Kasumi-1 (cell line): ENCODE data around the gene ZNF462.
A peak's percentile ranks its signal among the peaks of the same experiment; 100 is the strongest.

Source experiments
- DNase-seq, 2 experiments: peaks; one replicate each; lab custom pipeline; 2025; lab: John Stamatoyannopoulos, UW

ZNF462 gene

DNA sequence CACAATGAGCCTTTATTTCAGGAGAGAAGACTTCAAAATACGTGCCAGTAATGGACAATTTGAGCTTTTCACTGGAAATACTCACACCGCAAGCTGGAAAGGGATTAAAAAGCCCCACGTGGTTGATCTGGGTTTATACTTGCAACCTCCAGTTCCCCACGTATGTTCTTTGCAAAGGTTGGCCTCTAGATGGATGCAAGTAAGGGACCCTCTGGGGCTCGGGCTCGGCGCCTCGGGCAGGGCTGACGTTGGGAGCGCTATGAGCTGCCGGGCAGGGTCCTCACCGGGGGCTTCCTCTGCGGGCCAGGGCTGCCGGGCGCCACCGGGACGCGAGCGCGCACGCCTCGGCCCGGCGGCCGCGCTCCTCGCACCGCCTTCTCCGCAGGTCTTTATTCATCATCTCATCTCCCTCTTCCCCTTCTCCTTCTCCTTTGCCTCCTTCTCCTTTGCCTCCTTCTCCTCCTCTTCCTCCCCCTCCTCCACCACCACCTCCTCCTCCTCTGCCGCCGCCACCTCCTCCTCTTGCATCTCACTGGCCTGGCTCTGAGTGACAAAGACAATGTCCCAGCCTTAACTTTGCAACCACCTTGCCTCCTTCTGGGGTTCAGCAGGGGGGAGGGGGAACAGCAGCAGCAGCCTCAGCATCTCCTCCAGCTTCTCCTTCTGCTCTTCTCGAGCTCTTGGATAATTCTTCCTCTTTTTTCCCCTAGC, 701 bp upstream of the ZNF462 start:
- DNase-seq: peak; percentile 64 to 65

DNA sequence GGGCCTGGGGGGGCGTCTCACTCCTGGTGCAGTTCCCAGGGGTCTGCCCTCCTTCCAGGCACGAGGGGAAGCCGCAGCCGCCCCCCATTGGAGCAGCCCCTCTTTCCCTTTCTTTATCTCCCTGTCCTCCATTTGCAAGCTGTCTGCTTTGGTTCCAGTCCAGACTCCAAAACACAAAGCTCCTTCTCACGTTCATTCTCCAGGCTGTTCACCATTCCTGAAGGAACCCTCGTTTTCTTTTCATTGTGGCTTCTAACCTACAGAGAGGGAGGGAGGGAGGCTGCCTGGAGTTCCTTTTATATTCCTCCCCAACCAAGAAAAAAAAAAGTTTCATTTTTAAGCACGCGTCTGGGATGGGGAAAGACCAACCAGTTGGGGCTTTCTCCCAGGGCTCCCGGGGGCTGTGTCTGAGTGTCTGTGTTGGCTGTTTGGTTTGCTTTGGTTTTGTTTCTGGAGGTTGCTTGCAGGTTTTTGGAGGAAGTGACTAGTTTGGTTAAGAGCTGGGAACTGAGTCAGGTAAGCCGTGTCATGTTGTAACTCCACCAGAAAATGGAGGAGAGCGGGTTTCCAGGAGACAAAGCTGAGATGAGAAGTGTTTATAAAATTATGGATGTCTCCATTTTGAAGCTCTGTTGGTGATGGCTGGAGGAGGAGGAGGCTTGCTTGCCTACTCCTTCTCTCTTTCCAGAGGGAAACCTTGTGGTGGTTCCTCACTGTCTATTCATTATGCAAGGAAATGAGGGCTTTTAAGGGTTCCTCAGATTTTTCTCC, 1.6 kb downstream of the ZNF462 start:
- peak; percentile 17 to 63 for DNase-seq

DNA sequence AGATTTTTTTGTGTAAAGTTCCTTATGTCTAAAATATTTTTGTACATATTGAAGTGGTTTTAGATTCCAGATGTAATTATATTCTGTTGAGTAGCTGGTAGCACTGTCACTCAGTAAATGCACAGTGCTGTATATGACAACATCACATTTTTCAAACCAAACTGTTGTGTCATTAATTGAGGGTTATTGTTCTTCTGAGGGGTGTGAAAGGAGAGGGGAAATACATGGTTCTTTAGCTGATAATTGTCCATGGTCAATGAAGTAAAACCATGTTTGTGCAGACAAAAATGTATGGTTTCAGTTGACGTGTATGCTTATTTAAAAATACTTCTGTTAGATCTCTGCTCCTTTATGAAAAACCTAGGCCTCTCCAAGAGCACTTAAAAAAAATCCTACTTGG, 3.3 kb downstream of the ZNF462 start:
- no peak for DNase-seq

DNA sequence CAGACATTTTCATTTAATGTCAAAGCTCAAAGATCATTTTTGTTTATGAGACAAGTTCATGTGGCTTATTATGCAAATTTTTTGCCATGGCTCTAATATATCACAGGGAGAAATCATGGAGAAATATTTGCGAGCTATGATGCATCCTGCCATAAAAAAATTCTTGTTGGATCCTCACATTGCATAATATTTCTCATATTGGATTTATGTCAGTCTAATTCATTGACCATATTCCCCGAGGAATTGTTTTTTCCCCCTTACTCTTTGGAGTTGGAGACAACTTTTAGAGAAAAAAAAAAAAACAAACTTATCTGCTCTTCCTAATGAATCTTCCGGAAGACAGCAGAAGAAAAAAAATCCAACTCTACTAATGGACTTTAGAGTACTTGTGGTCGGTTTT, 4.3 kb downstream of the ZNF462 start:
- no peak for DNase-seq

DNA sequence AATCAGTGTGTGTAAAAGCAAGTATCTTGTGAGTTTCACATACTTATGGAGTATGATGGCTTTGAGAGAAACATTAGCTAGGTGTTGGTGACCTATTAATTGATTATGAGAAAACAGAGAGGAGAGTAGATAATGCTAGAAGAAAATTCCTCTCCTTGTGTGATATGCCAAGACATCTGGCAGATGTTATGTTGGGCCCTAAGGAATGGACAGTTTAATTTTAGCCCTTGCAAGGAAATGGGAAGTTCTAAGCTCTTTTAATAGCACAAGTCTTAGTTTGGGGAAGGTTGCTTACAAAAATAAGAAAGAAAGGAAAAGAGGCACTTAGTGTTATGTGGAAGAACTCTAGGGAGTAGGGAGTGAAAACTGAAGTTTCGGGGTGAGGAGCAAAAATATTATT, 5.1 kb downstream of the ZNF462 start:
- peak in 1 of 2 experiments; percentile 21 for DNase-seq

DNA sequence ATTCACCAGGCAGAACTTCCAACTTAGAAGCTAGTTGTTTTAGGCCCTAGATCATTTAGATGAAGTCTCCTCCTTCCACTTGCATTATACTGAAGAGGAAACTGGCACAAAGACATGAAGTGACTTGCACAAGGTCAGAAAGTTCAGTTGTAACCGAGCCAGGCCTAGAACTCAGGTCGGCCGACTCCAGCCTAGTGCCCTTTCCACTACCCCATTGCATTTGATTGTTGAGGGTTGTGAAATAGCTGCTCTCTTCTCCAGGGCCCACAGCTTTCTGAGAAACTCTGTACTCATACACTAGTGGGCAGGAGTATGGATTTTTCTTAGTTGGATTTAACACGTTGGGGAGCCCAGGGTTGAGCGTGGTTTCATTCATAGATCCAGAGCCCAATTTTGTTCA, 5.6 kb downstream of the ZNF462 start:
- no peak for DNase-seq

DNA sequence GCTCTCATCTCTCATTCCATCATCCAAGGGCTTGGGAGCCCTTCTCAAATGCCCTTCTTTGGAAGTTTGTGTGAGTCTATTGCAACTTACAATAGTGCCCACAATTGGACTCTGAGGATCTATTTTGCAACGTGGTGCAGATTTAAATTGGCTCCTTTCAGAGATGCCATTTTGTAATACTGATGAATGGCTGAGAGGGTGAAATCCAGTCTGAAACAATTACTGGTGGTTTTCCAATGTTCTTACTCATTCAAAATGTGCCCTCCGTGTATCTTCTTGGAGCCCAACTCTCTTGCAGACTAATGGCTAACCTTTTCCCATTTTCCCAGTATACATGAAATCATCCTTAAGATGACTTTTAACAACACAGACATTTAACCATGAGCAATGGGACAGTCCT, 6.1 kb downstream of the ZNF462 start:
- no peak for DNase-seq

DNA sequence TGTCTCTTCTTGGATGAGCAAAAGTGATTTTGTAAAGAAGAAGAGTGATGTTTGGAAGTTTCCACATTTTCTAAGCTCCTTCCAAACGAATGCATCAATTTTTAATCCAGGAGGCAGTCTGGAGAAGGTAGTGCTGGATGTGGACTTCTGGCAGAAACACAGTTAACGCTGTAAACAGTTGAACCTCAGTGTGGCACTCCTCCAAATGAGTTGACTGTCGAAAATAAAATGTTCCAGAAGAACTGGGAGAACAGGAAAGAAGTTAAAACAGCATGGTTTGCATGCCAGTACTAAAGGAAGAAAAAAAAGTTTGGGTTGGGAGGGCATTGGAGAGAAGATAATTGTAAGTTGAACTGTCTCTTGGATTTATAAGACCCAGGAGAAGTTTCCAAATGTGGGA, 6.5 kb downstream of the ZNF462 start:
- DNase-seq: no peak

DNA sequence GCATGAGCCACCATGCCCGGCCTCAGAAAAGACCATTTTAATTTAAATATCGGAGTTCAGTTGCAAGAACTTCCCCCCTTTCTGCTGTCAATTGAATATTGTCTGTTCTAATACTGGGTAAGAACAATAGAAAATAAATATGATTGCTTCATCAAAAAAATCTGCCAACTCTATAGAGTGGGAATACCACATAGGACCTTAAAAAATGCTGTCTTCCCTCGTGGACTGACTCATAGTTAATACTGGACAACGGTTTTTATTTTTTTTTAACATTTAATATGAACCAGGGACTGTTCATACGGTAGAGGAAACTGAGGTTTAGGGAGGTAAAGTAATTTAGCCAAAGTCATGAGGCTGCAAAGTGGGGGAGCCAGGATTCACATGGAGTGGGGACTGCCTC, 9.7 kb downstream of the ZNF462 start:
- DNase-seq: no peak

DNA sequence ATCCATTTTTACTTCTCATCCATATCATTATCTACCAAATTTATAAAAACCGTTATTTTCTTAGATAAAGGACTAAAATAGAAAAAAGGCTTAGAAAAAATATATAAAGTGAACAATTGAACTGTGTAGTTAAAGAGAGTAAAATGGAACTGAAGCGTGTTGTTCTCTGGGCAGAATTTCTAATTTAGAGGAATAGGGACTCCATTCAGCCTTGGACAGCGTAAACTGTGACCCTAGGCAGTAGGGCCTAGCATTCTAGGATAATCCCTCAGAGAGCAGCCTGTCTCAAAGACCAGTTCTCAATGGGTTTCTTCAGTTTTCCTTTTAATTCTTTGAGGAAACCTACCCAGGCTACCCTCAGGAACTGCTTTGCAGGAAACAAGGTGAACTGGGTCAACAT, 11.1 kb downstream of the ZNF462 start:
- DNase-seq: no peak

DNA sequence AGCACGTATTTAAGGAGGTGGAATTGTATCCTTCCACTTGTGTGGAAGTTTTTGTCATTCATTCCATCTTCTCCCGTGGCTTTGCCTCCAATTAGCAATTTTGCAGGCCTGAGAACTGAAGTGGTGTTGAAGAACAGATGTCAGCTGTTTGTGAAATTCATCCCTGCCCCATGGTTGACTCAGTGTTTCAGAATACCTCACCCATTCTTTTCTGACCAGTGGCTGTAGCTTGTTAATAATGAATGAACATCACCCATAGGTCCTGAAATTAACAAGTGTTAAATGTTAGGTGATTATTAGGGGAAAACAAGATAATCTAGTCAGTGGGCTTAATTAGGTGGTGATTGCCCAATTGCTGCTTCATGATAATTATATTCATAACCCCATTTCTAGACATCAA, 11.7 kb downstream of the ZNF462 start:
- DNase-seq: no peak

DNA sequence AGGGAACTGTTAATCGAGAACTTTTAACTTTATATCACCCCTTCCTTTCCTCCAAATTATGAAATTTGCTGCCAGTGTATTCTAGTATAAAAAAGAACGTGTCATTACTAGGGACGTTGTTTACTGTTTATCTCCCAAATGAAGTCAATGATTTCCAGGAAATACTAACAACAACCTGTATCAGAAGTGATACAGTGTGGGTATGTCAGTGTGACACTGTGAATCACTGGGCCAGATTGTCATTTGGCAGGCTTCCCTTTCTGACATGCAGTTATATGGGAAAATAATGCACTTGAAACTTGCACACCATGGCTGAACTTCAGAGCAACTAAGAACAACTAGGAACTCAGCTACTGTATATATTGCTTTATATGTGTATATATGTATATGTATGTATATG, 12.6 kb downstream of the ZNF462 start:
- no peak for DNase-seq

DNA sequence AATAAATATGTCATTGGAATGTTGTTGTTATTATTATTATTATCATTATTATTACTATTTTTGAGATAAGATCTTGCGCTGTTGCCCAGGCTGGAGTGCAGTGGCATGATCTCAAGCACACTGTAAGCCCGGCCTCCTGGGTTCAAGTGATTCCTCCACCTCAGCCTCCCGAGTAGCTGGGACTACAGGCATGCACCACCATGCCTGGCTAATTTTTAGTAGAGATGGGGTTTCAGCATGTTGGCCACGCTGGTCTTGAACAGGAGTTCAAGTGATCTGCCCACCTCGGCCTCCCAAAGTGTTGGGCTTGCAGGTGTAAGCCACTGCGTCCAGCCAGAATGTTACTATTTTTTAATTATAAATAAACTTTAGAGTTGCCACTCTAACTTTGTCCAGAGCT, 14.4 kb downstream of the ZNF462 start:
- DNase-seq: no peak

DNA sequence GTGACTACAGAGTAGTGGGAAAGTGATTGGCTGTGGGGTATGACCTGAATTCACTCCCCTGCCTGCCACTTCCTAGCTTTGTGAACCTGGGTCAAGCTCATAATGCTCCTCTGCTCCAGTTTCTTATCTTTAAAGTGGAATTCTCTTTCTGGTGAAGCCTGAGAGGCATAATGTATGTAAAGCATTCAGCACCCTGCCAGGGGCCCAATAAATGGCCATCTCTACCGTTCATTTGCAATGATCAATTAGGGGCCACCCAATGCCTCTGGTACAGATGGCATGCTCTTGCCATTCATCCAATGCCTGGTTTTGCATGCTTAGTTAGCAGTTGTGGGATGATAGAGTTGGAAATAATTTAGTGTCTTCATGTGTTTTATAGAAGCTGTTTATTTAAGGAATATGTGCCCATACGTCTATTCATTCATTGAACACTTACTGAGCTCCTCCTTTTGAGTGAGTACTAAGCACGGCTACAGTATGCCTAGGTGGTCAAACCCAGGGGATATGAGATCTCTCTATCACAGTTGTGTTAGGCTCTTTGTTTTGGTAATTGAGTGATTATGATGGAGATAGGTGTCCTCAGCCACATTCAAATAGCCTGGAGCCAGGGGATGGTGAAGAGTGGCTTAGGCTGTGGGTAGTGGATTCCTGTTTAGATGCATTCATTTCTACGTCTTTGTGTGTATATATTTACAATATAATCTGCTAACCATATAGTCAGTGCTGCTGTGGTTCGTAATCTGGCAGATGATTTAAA, 15.3 kb downstream of the ZNF462 start:
- DNase-seq: no peak

DNA sequence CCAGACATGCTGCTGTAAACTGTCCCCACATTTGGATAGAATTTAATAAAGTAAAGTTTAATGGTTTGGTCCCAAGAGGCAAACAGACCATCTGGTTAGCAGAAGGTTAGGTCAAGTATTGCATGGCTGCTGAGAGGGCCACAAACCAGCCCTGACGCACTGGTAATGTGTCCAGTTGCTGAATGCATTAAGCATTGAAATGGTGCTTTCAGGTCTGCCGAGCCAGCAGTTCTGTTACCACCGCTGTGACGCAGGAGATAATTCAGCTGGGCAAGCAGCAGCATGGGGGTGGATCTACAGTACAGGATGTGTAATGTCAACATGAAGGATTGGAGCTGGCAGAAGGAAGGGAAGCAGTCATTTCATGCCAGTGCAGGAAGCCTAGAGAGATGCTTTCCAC, 16.0 kb downstream of the ZNF462 start:
- no peak for DNase-seq

DNA sequence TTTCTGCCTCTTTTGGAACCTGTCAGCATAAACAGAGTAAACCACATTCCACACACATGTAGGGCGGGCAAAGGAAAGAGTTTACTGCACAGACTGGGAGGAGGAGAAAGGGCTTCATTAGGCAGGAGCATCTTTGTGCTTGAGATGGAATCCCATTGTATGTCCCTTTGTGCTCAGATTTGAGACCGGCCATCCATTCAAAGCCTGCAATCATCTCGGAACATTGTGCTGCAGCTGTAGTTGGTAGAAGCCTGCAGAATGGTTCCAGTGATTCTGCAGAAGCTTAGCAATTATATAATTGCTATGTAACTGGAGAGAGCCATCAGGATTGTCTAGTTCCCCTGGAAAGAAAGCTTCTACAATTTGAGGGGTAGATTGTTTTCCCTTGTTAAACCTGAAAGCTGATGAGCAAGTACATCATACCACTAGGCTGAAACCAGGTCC, 16.5 kb downstream of the ZNF462 start:
- no peak for DNase-seq

DNA sequence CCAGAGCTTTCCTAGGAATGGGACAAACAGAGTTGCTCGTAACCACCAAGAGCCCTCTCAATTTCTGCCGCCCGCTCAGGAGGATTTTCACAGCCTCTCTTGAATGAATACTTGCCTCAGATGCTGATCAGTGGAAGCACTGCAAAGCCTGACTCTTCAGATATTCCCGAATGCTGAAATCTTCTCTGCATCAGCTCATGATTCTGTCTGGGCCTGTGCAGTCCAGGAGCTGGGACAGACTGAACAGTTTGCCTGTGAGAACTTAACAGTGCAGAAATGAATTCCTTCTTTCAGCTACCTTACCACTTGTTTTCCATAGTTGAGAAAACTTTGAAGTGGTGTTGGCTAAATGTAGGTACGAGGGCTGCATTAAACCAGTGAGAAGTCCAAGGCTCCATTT, 17.1 kb downstream of the ZNF462 start:
- no peak for DNase-seq

DNA sequence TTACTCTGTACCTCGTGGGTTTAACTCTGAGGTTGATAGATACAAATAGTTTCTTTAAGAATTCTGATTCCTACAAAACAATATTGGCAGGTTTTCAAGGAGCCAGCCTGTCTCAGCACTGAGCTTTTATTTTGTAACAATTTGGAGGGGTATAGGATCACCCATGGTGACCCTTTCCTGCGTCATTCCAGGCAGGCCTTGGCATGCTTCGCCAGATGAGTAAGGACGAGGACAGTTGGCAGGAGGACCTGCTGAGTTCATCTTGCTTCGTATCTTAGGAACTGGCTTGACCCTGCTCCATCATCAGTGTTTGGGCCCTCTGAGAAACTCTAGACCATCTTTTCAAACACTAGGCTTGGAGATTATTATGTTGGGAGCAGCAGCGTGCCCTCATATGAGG, 17.9 kb downstream of the ZNF462 start:
- DNase-seq: no peak

DNA sequence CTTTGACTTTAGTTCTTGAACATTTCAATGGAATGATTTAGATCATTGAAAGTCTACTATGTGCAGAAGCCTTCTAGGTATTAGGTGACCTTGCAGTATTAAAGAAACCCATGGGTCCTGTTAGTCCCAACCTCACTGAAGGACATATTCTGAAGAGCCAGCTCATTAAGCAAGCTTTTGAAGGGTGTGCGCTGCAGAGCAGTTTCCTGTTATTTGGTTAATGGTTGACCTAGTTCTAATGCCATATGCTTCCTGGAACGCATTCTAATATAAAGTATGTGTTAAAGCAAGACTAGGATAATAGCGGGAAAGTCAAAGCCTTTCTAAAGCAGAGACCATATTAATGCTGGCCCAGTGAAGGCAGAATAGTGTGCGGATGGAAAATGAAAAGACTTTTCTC, 20.1 kb downstream of the ZNF462 start:
- DNase-seq: no peak

DNA sequence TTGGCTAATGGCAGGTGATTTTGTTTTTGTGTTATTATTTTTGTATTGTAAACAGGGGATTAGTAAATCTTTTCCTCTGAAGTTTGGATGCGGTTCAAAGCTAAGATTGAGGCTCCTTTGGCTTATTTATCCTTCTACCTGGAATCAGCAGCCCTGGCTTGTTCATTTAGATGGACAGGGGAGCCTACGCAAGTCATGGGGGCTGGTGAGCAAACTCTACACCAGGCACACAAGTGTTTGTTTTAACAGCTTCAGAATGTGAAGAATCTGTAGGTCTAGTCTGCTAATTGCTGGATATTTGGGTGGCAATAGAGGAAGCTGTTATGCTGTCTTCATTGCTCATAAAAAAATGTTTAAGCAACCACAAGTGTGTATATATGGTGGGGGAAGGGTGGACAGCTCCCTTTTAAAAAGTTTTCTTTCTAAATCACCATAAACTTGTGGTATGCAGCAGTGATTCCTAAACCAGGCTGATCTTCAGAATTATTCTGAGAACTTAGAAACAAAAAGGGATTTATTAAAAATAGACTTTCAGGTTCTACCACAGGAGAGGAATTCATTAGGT, 20.7 kb downstream of the ZNF462 start:
- DNase-seq: peak; percentile 54 to 56

DNA sequence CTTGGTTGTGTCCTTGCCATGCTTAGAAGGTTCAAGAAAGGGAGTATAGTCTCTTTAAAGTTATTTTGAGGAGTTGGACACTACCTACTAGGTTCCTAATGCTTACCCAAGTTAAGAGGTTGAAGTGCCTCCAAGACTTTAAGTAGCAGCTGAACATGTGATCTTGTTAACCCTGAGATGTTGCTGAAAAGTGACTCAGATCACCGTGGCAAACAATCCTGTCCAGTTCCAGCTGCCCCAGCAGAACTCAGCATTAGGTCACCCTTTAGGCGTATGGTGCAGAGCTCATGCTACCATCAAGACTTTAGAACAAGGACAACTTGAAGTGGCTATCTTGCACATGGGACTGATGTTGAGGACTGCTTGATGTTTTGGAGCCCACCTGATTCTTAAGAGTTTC, 22.5 kb downstream of the ZNF462 start:
- no peak for DNase-seq
